Heart right ventricle (tissue), 16 donors: ENCODE data around the gene AKR1B1. TPM values are rescaled to one million over a fixed set of nuclear protein-coding genes. Genes with fewer than 3 reads are reported as not detected.
"Not testable (repeated sequence)": the region's sequence is repeated elsewhere in the genome, so short reads cannot be mapped to it uniquely, and the experiment has no call there.

Source experiments
- ATAC-seq, 8 donors: fragments of 200-7000 bp; cut with Tn5 transposase; one replicate each; pipeline ENCODE4 v1.9.1; 2020; ENCODE audit warnings: mild to moderate bottlenecking in 8 of 8, moderate library complexity in 8 of 8, moderate number of reproducible peaks in 1 of 8
- DNase-seq, 2 donors: peaks; one replicate each; pipeline ENCODE4 v3.0.0-alpha.2; 2020
- H3K27ac ChIP-seq, 10 donors: fragments of 200-600 bp; sonication (generic) in 2 of 10; one replicate each; pipeline versions ENCODE4 v1.5.0 to v1.8.0; 2020 to 2022; ENCODE audit warnings: mild to moderate bottlenecking in 3 of 10
- H3K27me3 ChIP-seq, 7 donors: fragments of 200-600 bp; one replicate each; pipeline ENCODE4 v1.8.0; 2021 to 2022; ENCODE audit warnings: mild to moderate bottlenecking in 2 of 7
- H3K36me3 ChIP-seq, 9 donors: fragments of 200-600 bp; sonication (generic) in 1 of 9; one replicate each; pipeline versions ENCODE4 v1.5.0 to v1.8.0; 2020 to 2022; ENCODE audit warnings: mild to moderate bottlenecking in 2 of 9
- H3K4me1 ChIP-seq, 9 donors: fragments of 200-600 bp; sonication (generic) in 1 of 9; one replicate each; pipeline versions ENCODE4 v1.5.0 to v1.8.0; 2020 to 2022; ENCODE audit warnings: mild to moderate bottlenecking in 4 of 9
- H3K4me3 ChIP-seq, 10 donors: fragments of 200-600 bp; sonication (generic) in 2 of 10; one replicate each; pipeline versions ENCODE4 v1.5.0 to v1.8.0; 2020 to 2022; ENCODE audit warnings: mild to moderate bottlenecking in 7 of 10, moderate library complexity in 2 of 10
- H3K9me3 ChIP-seq, 11 donors: fragments of 200-600 bp in 10 of 11; sonication (generic) in 2 of 11; one replicate each; pipeline versions ENCODE4 v1.5.0 to v1.8.0; 2013 to 2022; ENCODE audit warnings: mild to moderate bottlenecking in 2 of 11, control low read depth in 1 of 11, moderate library complexity in 1 of 11
- WGBS, 2 donors: extraction: QIAGEN DNeasy Blood & Tissue Kit; methylation state at CpG; one replicate each; pipeline ENCODE4 v1.1.7; 2013; ENCODE audit warnings: inconsistent platforms in 1 of 2; 5-methylcytosine and 5-hydroxymethylcytosine counted together
- intact Hi-C, 10 donors: fragments of 100-400 bp; cut with DNase I; formaldehyde crosslinking; loops; one replicate each; pipeline versions ENCODE4 v1.11.1 to v1.14.2; 2022
- polyA plus RNA-seq, 2 donors: library from polyadenylated mRNA; stranded (reverse); fragments of 200-250 nt; gene quantifications; one replicate each; pipeline ENCODE4 v1.2.3, GENCODE V29; 2013
- total RNA-seq, 10 donors: library from RNA; stranded (reverse); fragmentation: NEBNext Ultra II Directional in 3 of 10; extraction: Animal tissue kit (Norgen Biotek cat#: 25700) in 3 of 10; gene quantifications; one replicate each; pipeline versions ENCODE4 v1.2.1 to v1.2.4, GENCODE V29; 2021 to 2023
- TF ChIP-seq, protein P1 (sequence below), 9 donors: fragments of 200-600 bp; sonication (generic) in 2 of 9; IDR thresholded peaks; one replicate each; pipeline versions ENCODE4 v1.5.0 to v1.8.0; 2021 to 2022; ENCODE audit warnings: antibody characterized with exemption in 9 of 9, mild to moderate bottlenecking in 5 of 9, moderate library complexity in 1 of 9
- donor health status: Arrhythmogenic right ventricular cardiomyopathy.
- donor health status: ischemic (EF 13 %, LVEDD 7.1; RV severe dilation, severe dysfunction).
- donor health status: healthy with polysubstance abuse.
- donor health status: DM: no; HTN: yes; CAD: no.
- donor health status: DM: no; HTN: no; CAD: no.
- donor health status: ischemic (EF 25% LVEDD 6.9; RV normal size, moderate dysfunction).
- donor health status: ischemic (EF 25% LVEDD 5.7; RV mildly dilated, moderate dysfunction).
- donor health status: healthy.
- donor health status: DM: yes; HTN: yes; CAD: no.
- donor health status: Ischemic cardiomyopathy.
- donor health status: ischemic (EF 35%, LVEDD 5.7; RV mildly dilated, moderate dysfunction).
- donor health status: nonischemic (EF 11% LVEDD 7.7; RV severe dilation, severe dysfunction).
- donor health status: DM: yes; HTN: yes; CAD: no.
- donor health status: PGD.
- donor health status: ischemic (EF 29% LVEDD 5.4; RV normal size, mild dysfunction).
- donor health status: nonischemic (EF 23%, LVEDD 6.1; RV moderate dilation, normal function).

The AKR1B1 gene
- total and polyA plus RNA-seq, 12 donors: 96.6 to 317 (median 181) TPM

DNA sequence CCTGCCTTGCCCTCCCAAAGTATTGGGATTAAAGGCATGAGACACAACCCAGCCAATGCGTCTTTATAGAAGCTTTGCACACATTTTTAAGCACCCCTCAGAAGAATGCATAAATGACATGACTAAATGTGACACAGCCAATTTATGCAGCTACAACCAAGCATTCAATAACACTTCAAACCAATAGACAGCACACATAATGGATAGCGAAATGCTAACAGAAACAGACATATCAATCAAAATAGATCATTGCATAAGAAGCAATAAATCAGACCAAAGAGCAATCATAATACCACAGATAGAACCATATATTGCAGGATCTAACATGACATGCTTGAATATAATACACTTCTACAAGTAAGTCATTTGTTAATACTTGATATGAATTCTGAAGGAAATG, 34.2 kb upstream of the AKR1B1 start:
- WGBS, 2 donors: 83 to 93% methylated on average over 2 of the region's 2 CpGs
- ATAC-seq: no peak
- Histone ChIP-seq H3K4me1 (peaks cover 0 to 10% (median 0%) of the 10 kb centered on the region in 9 donors), H3K9me3 (peaks cover 0 to under 1% (median 0%) of the 10 kb centered on the region in 11 donors), H3K27me3 (no peaks in the 10 kb centered on the region), H3K4me3 (no peak overlapping the region), H3K27ac (no peak overlapping the region), H3K36me3 (no peaks in the 10 kb centered on the region)
- DNase-seq: no peak
- intact Hi-C loops: no loop called here
- TF ChIP-seq, protein P1, sequence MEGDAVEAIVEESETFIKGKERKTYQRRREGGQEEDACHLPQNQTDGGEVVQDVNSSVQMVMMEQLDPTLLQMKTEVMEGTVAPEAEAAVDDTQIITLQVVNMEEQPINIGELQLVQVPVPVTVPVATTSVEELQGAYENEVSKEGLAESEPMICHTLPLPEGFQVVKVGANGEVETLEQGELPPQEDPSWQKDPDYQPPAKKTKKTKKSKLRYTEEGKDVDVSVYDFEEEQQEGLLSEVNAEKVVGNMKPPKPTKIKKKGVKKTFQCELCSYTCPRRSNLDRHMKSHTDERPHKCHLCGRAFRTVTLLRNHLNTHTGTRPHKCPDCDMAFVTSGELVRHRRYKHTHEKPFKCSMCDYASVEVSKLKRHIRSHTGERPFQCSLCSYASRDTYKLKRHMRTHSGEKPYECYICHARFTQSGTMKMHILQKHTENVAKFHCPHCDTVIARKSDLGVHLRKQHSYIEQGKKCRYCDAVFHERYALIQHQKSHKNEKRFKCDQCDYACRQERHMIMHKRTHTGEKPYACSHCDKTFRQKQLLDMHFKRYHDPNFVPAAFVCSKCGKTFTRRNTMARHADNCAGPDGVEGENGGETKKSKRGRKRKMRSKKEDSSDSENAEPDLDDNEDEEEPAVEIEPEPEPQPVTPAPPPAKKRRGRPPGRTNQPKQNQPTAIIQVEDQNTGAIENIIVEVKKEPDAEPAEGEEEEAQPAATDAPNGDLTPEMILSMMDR (IDR thresholded peaks at IDR 0.05): no peak

DNA sequence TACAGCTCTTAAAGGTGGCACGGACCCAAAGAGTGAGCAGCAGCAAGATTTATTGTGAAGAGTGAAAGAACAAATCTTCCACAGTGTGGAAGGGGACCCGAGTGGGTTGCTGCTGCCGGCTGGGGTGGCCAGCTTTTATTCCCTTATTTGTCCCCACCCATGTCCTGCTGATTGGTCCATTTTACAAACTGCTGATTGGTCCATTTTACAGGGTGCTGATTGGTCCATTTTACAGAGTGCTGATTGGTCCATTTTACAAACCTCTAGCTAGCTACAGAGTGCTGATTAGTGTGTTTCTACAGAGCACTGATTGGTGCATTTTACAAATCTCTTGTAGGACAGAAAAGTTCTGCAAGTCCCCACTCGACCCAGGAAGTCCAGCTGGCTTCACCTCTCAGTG, 28.8 kb upstream of the AKR1B1 start:
- H3K4me1 ChIP-seq, H3K27ac ChIP-seq, H3K36me3 ChIP-seq, ATAC-seq, H3K4me3 ChIP-seq, intact Hi-C loops, DNase-seq, H3K27me3 ChIP-seq: not testable (repeated sequence)
- H3K9me3 ChIP-seq: peaks cover 0 to 16% (median 4%) of the 10 kb centered on the region in 11 donors
- 76 to 79% methylated on average over 4 of the region's 4 CpGs for WGBS, 2 donors

DNA sequence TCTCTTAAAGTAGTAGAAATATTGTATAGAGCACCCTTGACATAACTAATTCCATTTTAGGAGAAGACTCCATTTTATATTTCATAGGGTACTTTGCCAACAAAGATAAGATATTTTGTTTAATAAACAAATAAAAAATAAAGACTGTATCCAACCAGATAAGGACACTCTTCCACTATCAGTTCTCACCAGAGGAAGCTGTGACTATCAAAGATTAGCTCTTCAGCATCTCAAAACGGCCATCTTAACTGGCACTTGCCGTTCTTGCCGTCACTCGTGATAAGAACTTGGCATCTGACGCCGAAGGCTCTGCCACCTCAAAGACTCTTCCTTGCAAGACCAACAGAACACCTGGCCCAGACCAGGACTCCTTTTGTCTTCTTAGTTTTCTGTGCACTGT, 26.3 kb upstream of the AKR1B1 start:
- H3K4me1 ChIP-seq: peaks cover 0 to 18% (median 8%) of the 10 kb centered on the region in 9 donors
- intact Hi-C loops: no loop called here

DNA sequence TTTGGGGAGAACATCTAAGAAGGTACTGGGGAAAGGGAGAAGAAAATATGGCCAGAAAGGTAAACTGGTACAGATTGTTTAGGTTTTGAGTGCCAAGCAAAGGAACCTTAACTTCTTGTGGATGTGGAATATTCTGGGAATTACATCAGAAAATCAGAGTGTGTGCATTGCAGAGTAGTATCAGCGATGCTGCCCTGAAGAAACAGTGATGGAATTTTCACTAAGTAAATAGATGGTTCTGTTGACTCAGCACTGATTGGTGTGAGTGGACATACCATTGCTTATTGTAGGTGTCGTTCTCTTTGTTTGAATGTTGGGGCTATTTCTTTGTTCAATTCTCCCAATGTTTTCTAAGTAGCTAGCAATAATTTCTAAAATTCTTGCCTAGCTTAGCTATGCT, 24.4 kb upstream of the AKR1B1 start:
- Histone ChIP-seq H3K36me3 (no peaks in the 10 kb centered on the region), H3K4me1 (peaks cover 0 to 16% (median 9%) of the 10 kb centered on the region in 9 donors), H3K27ac (no peak overlapping the region), H3K9me3 (peaks cover 0 to 16% (median 4%) of the 10 kb centered on the region in 11 donors), H3K27me3 (no peaks in the 10 kb centered on the region), H3K4me3 (no peak overlapping the region)
- ATAC-seq (no peak), DNase-seq (no peak)
- intact Hi-C loops: no loop called here
- TF ChIP-seq, protein P1 (IDR thresholded peaks at IDR 0.05): no peak
- WGBS, 2 donors: 91 to 93% methylated on average over 2 of the region's 2 CpGs

More for the DNA sequence above, 26.3 kb upstream of the AKR1B1 start:
- ATAC-seq (no peak), DNase-seq (no peak)
- H3K27me3 ChIP-seq: no peaks in the 10 kb centered on the region
- H3K36me3 ChIP-seq: no peaks in the 10 kb centered on the region
- TF ChIP-seq, protein P1 (IDR thresholded peaks at IDR 0.05): no peak
- H3K9me3 ChIP-seq: peaks cover 0 to 16% (median 4%) of the 10 kb centered on the region in 11 donors
- 29 to 36% methylated on average over 6 of the region's 6 CpGs for WGBS, 2 donors
- H3K27ac ChIP-seq: no peak overlapping the region
- no peak overlapping the region for H3K4me3 ChIP-seq

DNA sequence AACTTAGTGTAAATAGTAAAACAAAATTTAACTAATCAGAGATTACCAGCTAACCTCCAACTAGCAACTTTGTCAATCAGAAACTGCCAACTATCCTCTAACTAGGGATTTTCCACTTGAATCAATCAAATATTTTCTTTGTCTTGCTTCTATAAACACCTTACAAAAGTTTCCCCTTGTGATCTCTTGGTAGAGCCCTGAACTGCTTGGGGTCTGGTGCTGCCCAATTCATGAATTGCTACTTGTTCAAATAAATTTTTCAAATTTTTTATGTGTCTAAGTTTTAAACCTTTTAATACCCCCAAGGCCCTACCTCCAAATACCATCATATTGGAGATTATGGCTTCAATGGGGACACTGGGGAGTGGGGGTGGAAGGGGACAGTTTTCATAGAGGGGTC, 24.0 kb upstream of the AKR1B1 start:
- Histone ChIP-seq H3K27ac (no peak overlapping the region), H3K4me1 (peaks cover 0 to 16% (median 9%) of the 10 kb centered on the region in 9 donors), H3K27me3 (no peaks in the 10 kb centered on the region), H3K9me3 (peaks cover 0 to 14% (median 4%) of the 10 kb centered on the region in 11 donors), H3K4me3 (no peak overlapping the region), H3K36me3 (no peaks in the 10 kb centered on the region)
- ATAC-seq: no peak
- TF ChIP-seq, protein P1 (IDR thresholded peaks at IDR 0.05): no peak
- intact Hi-C loops: no loop called here
- DNase-seq: no peak
